ENCODE data around the gene MYB.

The MYB gene

DNA sequence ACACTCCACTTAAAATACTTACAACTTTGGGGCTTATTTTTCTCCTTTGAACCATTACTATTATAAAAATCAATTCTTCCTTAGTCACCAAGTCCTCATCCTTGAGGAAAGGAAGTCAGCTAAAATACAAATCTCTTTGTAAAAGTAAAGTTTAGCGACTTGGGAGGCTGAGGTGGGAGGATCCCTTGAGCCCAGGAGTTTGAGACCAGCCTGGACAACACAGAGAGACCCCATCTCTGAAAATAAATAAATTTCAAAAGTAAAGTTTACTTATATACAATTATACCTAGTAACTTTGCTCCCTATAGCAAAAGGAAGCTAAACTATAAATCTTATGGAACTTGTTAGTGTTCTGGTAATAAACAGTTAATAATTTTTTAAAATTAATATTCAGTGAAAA, 40.4 kb downstream of the MYB start:
- no peaks in the 10 kb centered on the region for H3K4me1 ChIP-seq (ENCODE audit: control insufficient read depth, insufficient read depth, low read length)
- CTCF ChIA-PET, result interaction anchor here (0.7 kb wide), 1 partner anchor 371 kb away, joined by 3 read pairs; no protein-coding TSS in a partner anchor
- no peaks in the 10 kb centered on the region for H3K9me3 ChIP-seq (ENCODE audit: control insufficient read depth, insufficient read depth, low read depth, low read length)
- POLR2A ChIA-PET, result no interaction called here
- TF ChIP-seq, protein P1, sequence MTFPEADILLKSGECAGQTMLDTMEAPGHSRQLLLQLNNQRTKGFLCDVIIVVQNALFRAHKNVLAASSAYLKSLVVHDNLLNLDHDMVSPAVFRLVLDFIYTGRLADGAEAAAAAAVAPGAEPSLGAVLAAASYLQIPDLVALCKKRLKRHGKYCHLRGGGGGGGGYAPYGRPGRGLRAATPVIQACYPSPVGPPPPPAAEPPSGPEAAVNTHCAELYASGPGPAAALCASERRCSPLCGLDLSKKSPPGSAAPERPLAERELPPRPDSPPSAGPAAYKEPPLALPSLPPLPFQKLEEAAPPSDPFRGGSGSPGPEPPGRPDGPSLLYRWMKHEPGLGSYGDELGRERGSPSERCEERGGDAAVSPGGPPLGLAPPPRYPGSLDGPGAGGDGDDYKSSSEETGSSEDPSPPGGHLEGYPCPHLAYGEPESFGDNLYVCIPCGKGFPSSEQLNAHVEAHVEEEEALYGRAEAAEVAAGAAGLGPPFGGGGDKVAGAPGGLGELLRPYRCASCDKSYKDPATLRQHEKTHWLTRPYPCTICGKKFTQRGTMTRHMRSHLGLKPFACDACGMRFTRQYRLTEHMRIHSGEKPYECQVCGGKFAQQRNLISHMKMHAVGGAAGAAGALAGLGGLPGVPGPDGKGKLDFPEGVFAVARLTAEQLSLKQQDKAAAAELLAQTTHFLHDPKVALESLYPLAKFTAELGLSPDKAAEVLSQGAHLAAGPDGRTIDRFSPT (tag by site-specific recombination; IDR thresholded peaks at IDR 0.05), result no peak
- TF ChIP-seq CTCF (tag by site-specific recombination; IDR thresholded peaks at IDR 0.05) (no peak), ZBTB20 (tag by site-specific recombination; IDR thresholded peaks at IDR 0.05) (no peak)
- no peak overlapping the region for H3K4me3 ChIP-seq (ENCODE audit: low read depth, low read length)
- H3K36me3 ChIP-seq (ENCODE audit: control insufficient read depth in 2 of 2, insufficient read depth in 1 of 2, low read length in 2 of 2), result no peaks in the 10 kb centered on the region
- H3K27ac ChIP-seq (ENCODE audit: extremely low read depth, low read depth, low read length), result no peak overlapping the region

DNA sequence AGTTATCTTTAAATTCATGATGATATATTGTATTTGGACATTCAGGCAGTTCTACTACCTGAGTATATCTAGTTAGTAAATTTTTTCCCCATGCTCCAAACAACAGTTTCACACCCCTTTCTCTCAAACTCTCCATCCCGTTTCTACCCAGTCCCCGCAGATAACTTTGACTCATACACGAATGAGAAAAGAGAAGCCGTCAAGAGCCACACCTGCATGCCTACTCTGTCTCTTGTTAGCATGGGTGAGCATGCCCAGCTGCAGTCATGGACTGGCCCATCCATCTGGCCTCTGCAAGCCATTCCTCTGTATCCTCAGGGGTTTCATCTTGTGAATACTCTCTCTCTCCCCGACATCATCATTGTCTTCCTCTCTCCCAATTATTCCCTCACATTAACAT, 41.5 kb downstream of the MYB start:
- H3K4me3 ChIP-seq (ENCODE audit: low read depth, low read length), result no peak overlapping the region
- ChIA-PET CTCF (no interaction called here), POLR2A (no interaction called here)
- no peaks in the 10 kb centered on the region for H3K9me3 ChIP-seq (ENCODE audit: control insufficient read depth, insufficient read depth, low read depth, low read length)
- H3K4me1 ChIP-seq (ENCODE audit: control insufficient read depth, insufficient read depth, low read length), result no peaks in the 10 kb centered on the region
- no peaks in the 10 kb centered on the region for H3K36me3 ChIP-seq (ENCODE audit: control insufficient read depth in 2 of 2, insufficient read depth in 1 of 2, low read length in 2 of 2)
- TF ChIP-seq ZNF660 (tag by site-specific recombination; IDR thresholded peaks at IDR 0.05), result no peak
- TF ChIP-seq ZNF274 (IDR thresholded peaks at IDR 0.05; ENCODE audit: low read length), result no peak
- TF ChIP-seq ZNF274 (tag by site-specific recombination; IDR thresholded peaks at IDR 0.05; ENCODE audit: borderline replicate concordance), result no peak
- no peak for TF ChIP-seq ZNF670 (tag by site-specific recombination; IDR thresholded peaks at IDR 0.05; ENCODE audit: low read depth)
- no peak overlapping the region for H3K27ac ChIP-seq (ENCODE audit: extremely low read depth, low read depth, low read length)

DNA sequence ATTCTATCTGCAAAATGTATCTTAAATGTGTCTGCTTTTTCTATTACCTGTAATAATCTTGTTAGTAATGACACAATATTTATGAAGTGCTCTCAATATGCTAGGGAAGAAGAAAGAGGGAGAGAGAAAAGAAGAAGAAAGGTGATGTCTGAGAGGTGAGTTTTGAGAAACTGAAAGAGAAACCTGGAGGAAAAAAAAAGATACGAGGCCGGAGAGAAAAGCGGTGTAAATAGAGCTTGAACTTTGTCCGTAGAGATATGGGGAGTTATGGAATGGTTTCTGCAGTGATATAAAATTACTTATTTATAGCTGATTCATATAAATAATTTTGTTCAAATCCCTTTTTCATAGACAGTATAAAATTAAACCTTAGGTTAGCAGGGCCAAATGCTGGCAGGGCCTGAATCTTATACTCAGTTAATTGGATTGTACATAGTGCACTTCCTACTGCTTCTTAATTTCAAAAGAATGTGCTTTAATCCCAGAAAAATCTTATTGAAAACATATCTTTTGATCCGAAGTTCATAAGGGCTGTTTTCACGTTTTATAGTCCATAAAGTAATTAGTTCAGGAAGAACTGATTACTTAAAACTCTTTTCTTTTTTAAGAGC, 43.0 kb downstream of the MYB start:
- ChIA-PET CTCF (no interaction called here), POLR2A (no interaction called here)
- Histone ChIP-seq H3K36me3 (ENCODE audit: control insufficient read depth in 2 of 2, insufficient read depth in 1 of 2, low read length in 2 of 2) (no peaks in the 10 kb centered on the region), H3K9me3 (ENCODE audit: control insufficient read depth, insufficient read depth, low read depth, low read length) (no peaks in the 10 kb centered on the region), H3K4me3 (ENCODE audit: low read depth, low read length) (no peak overlapping the region), H3K4me1 (ENCODE audit: control insufficient read depth, insufficient read depth, low read length) (no peaks in the 10 kb centered on the region), H3K27ac (ENCODE audit: extremely low read depth, low read depth, low read length) (no peak overlapping the region)
- TF ChIP-seq ZNF677 (tag by site-specific recombination; IDR thresholded peaks at IDR 0.05), result no peak
- TF ChIP-seq ZNF596 (tag by site-specific recombination; IDR thresholded peaks at IDR 0.05), result no peak
- no peak for TF ChIP-seq KLF9 (tag by site-specific recombination; IDR thresholded peaks at IDR 0.05; ENCODE audit: low read depth)
- TF ChIP-seq ZNF24 (tag by site-specific recombination; IDR thresholded peaks at IDR 0.05), result no peak
- no peak for TF ChIP-seq ZNF302 (tag by site-specific recombination; IDR thresholded peaks at IDR 0.05; ENCODE audit: low read depth)
- TF ChIP-seq KLF8 (tag by site-specific recombination; IDR thresholded peaks at IDR 0.05), result no peak
- TF ChIP-seq TSHZ1 (tag by site-specific recombination; IDR thresholded peaks at IDR 0.05; ENCODE audit: borderline replicate concordance), result no peak
- TF ChIP-seq INSM2 (tag by site-specific recombination; IDR thresholded peaks at IDR 0.05), result no peak
- no peak for TF ChIP-seq ZNF785 (tag by site-specific recombination; IDR thresholded peaks at IDR 0.05)
- TF ChIP-seq ZSCAN5A (tag by site-specific recombination; IDR thresholded peaks at IDR 0.05), result no peak
- no peak for TF ChIP-seq ZNF266 (tag by site-specific recombination; IDR thresholded peaks at IDR 0.05; ENCODE audit: low read depth)
- no peak for TF ChIP-seq ZNF404 (tag by site-specific recombination; IDR thresholded peaks at IDR 0.05)
- TF ChIP-seq, protein P2, sequence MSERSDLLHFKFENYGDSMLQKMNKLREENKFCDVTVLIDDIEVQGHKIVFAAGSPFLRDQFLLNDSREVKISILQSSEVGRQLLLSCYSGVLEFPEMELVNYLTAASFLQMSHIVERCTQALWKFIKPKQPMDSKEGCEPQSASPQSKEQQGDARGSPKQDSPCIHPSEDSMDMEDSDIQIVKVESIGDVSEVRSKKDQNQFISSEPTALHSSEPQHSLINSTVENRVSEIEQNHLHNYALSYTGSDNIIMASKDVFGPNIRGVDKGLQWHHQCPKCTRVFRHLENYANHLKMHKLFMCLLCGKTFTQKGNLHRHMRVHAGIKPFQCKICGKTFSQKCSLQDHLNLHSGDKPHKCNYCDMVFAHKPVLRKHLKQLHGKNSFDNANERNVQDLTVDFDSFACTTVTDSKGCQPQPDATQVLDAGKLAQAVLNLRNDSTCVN (tag by site-specific recombination; optimal IDR thresholded peaks at IDR 0.05), result no peak

Data from HEK293 (cell line).